ENCODE results near the gene STT3B.

DNA sequence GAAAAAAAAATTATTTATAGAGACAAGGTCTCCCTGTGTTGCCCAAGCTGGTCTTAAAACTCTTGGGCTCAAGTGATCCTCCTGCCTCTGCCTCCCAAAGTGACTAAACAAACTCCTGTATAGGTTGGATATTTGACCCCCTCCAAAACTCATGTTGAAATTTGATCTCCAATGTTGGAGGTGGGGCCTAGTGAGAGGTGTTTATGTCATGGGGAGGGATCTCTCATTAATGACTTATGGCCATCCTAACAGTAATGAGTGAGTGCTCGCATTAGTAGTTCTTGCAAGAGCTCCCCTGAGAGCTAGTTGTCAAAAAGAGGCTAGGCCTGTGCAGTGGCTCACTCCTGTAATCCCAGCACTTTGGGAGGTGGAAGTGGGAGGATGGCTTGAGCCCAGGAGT is 141.2 kb downstream of the STT3B start:
- TF ChIP-seq, protein P1, sequence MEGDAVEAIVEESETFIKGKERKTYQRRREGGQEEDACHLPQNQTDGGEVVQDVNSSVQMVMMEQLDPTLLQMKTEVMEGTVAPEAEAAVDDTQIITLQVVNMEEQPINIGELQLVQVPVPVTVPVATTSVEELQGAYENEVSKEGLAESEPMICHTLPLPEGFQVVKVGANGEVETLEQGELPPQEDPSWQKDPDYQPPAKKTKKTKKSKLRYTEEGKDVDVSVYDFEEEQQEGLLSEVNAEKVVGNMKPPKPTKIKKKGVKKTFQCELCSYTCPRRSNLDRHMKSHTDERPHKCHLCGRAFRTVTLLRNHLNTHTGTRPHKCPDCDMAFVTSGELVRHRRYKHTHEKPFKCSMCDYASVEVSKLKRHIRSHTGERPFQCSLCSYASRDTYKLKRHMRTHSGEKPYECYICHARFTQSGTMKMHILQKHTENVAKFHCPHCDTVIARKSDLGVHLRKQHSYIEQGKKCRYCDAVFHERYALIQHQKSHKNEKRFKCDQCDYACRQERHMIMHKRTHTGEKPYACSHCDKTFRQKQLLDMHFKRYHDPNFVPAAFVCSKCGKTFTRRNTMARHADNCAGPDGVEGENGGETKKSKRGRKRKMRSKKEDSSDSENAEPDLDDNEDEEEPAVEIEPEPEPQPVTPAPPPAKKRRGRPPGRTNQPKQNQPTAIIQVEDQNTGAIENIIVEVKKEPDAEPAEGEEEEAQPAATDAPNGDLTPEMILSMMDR (IDR thresholded peaks at IDR 0.05) = no peak
- no peak for TF ChIP-seq POLR2A (IDR thresholded peaks at IDR 0.05)
